ENCODE measurements around the gene FHOD3. TPM values are rescaled to one million over a fixed set of nuclear protein-coding genes. Genes with fewer than 3 reads are reported as not detected.

Gene FHOD3
- total RNA-seq, 1 experiment from 2014 or later, result 2.9 TPM

DNA sequence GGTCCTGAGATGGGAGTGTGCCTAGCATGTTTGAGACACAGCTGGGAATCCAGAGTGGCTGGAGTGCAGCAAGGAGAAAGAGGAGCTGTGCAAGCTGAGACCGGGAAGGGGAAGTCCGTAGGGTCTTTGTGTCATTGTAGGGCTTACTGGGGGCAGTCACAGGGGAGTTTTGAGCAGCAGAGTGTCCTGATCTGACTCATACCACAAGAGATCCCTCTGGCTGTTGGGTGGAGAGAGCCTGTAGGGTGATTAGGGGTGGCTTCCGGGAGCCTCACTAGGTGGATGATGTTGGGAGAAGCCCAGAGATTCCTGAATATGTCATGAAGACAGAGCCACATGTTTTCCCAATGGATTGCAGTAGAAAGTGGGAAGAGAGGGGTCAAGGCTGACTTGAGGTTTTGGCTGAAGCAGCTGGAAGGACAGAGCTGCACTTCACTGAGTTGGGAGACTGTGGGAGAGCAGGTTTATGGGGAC is 30.9 kb downstream of the FHOD3 start:
- no peak overlapping the region for H3K27ac Mint-ChIP-seq (ENCODE audit: unreplicated experiment)
- H3K4me3 Mint-ChIP-seq (ENCODE audit: low read depth, unreplicated experiment), result no peak overlapping the region

GRCh38 chr18:36328916-36329315 is 31.4 kb downstream of the FHOD3 start:
- Mint-ChIP-seq H3K36me3 (ENCODE audit: insufficient read depth, unreplicated experiment) (no peaks in the 10 kb centered on the region), H3K27ac (ENCODE audit: unreplicated experiment) (no peak overlapping the region), H3K27me3 (ENCODE audit: unreplicated experiment) (peaks cover 19% of the 10 kb centered on the region), H3K4me3 (ENCODE audit: low read depth, unreplicated experiment) (no peak overlapping the region), H3K9me3 (ENCODE audit: low read depth, unreplicated experiment) (no peaks in the 10 kb centered on the region), H3K4me1 (ENCODE audit: low read depth, unreplicated experiment) (peaks cover 19% of the 10 kb centered on the region)
- intact Hi-C loops (cut with micrococcal nuclease; ENCODE audit: unreplicated experiment), result no loop called here
- TF ChIP-seq, protein P1, sequence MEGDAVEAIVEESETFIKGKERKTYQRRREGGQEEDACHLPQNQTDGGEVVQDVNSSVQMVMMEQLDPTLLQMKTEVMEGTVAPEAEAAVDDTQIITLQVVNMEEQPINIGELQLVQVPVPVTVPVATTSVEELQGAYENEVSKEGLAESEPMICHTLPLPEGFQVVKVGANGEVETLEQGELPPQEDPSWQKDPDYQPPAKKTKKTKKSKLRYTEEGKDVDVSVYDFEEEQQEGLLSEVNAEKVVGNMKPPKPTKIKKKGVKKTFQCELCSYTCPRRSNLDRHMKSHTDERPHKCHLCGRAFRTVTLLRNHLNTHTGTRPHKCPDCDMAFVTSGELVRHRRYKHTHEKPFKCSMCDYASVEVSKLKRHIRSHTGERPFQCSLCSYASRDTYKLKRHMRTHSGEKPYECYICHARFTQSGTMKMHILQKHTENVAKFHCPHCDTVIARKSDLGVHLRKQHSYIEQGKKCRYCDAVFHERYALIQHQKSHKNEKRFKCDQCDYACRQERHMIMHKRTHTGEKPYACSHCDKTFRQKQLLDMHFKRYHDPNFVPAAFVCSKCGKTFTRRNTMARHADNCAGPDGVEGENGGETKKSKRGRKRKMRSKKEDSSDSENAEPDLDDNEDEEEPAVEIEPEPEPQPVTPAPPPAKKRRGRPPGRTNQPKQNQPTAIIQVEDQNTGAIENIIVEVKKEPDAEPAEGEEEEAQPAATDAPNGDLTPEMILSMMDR (IDR thresholded peaks at IDR 0.05; ENCODE audit: unreplicated experiment), result no peak
- BruUV-seq (replicated peaks), result no TSS peak
- no peak for DNase-seq
- CTCF ChIA-PET, result no interaction called here

More for the DNA sequence above, 30.9 kb downstream of the FHOD3 start:
- BruUV-seq (replicated peaks), result no TSS peak
- CTCF ChIA-PET, result no interaction called here
- TF ChIP-seq, protein P1 (IDR thresholded peaks at IDR 0.05; ENCODE audit: unreplicated experiment), result no peak
- no peaks in the 10 kb centered on the region for H3K36me3 Mint-ChIP-seq (ENCODE audit: insufficient read depth, unreplicated experiment)
- intact Hi-C loops (cut with micrococcal nuclease; ENCODE audit: unreplicated experiment), result no loop called here
- peaks cover 19% of the 10 kb centered on the region for H3K27me3 Mint-ChIP-seq (ENCODE audit: unreplicated experiment)
- no peak for DNase-seq
- H3K4me1 Mint-ChIP-seq (ENCODE audit: low read depth, unreplicated experiment), result peaks cover 19% of the 10 kb centered on the region
- no peaks in the 10 kb centered on the region for H3K9me3 Mint-ChIP-seq (ENCODE audit: low read depth, unreplicated experiment)

DNA sequence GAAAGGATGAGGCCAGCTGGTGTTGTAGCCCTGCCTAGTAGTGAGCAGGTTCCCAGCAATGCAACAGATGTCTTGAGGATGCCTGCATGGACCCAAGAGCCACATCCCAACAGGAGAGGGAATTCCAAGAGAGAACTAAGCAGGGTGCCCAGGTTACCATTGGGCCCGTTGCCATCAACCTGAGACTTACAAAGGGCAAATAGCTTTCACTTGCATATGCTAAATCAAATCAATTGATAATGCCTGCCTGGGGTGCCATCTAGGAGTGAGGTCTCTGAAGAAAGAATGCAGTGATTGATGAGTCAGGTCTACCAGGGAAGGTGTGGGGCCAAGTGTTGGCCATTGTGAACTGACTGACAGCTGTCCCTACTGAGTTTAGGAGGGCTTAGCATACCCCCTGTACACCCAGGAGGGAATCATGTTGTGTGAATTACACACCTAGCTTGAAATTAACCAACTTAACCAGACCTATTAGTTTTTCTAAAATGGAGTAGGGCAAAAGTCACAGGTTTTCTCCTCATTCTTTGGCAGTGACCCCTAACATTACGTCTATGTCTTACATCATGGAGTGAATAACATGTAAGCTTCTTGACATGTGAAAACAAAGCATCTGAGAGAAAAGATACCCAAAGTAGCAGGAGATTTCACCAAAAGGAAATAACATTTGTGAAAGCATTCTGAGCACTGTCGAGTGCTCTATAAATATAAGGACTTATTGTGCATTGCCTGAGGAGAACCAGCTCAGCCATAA is 32.3 kb downstream of the FHOD3 start:
- Mint-ChIP-seq H3K9me3 (ENCODE audit: low read depth, unreplicated experiment) (no peaks in the 10 kb centered on the region), H3K4me1 (ENCODE audit: low read depth, unreplicated experiment) (peaks cover 19% of the 10 kb centered on the region), H3K27ac (ENCODE audit: unreplicated experiment) (no peak overlapping the region), H3K36me3 (ENCODE audit: insufficient read depth, unreplicated experiment) (no peaks in the 10 kb centered on the region), H3K27me3 (ENCODE audit: unreplicated experiment) (peaks cover 19% of the 10 kb centered on the region), H3K4me3 (ENCODE audit: low read depth, unreplicated experiment) (no peak overlapping the region)
- no peak for DNase-seq
- TF ChIP-seq, protein P1 (IDR thresholded peaks at IDR 0.05; ENCODE audit: unreplicated experiment), result no peak
- BruUV-seq (replicated peaks), result no TSS peak
- CTCF ChIA-PET, result no interaction called here
- intact Hi-C loops (cut with micrococcal nuclease; ENCODE audit: unreplicated experiment), result no loop called here

- H3K9me3 Mint-ChIP-seq (ENCODE audit: low read depth, unreplicated experiment), result no peaks in the 10 kb centered on the region
- peaks cover 19% of the 10 kb centered on the region for H3K27me3 Mint-ChIP-seq (ENCODE audit: unreplicated experiment)
- BruUV-seq (replicated peaks), result no TSS peak
- H3K4me1 Mint-ChIP-seq (ENCODE audit: low read depth, unreplicated experiment), result peaks cover 19% of the 10 kb centered on the region
- no peak overlapping the region for H3K4me3 Mint-ChIP-seq (ENCODE audit: low read depth, unreplicated experiment)
- TF ChIP-seq, protein P1 (IDR thresholded peaks at IDR 0.05; ENCODE audit: unreplicated experiment), result no peak
- no peak for DNase-seq
- CTCF ChIA-PET, result interaction anchor here (2.3 kb wide), 1 partner anchor 18 kb away, joined by 6 read pairs; no protein-coding TSS in a partner anchor
- no peaks in the 10 kb centered on the region for H3K36me3 Mint-ChIP-seq (ENCODE audit: insufficient read depth, unreplicated experiment)
- no peak overlapping the region for H3K27ac Mint-ChIP-seq (ENCODE audit: unreplicated experiment)
- intact Hi-C loops (cut with micrococcal nuclease; ENCODE audit: unreplicated experiment), result no loop called here
Observed at GRCh38 chr18:36330435-36331052, 33.0 kb downstream of the FHOD3 start.
